ENCODE results near the gene BATF.

DNA sequence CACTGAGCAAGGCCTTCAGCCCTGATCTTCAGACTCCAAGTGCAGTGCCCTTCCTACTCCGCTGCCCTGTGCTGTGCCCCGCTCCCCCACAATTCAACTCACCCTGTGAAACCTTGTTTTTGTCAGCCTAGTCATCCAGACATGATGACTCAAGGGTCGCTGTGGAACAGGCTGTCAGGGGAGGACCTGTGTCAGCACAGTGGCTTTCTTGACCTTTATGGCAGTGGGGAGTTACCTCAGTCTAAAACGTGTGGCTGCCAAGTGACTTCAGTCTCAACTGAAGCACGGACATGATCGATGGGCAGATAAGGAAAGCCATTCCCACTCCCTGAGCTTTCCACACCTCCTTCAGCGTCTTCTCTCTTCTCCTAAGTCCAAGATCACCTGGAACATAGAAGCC, 39.8 kb downstream of the BATF start:
- TF ChIP-seq, protein P1, sequence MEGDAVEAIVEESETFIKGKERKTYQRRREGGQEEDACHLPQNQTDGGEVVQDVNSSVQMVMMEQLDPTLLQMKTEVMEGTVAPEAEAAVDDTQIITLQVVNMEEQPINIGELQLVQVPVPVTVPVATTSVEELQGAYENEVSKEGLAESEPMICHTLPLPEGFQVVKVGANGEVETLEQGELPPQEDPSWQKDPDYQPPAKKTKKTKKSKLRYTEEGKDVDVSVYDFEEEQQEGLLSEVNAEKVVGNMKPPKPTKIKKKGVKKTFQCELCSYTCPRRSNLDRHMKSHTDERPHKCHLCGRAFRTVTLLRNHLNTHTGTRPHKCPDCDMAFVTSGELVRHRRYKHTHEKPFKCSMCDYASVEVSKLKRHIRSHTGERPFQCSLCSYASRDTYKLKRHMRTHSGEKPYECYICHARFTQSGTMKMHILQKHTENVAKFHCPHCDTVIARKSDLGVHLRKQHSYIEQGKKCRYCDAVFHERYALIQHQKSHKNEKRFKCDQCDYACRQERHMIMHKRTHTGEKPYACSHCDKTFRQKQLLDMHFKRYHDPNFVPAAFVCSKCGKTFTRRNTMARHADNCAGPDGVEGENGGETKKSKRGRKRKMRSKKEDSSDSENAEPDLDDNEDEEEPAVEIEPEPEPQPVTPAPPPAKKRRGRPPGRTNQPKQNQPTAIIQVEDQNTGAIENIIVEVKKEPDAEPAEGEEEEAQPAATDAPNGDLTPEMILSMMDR (conservative IDR thresholded peaks at IDR 0.05; ENCODE audit: low read length), result no peak
- TF ChIP-seq EZH2phosphoT487 (IDR thresholded peaks at IDR 0.05; ENCODE audit: borderline replicate concordance, low read depth, low read length), result no peak
